HG02840 (cell line): ENCODE measurements around the gene DOC2A.

Experiments
- ATAC-seq: cut with Tn5 transposase; IDR thresholded peaks from one replicate; pipeline ENCODE4 v1.9.1; 2021; ENCODE audit warnings: mild to moderate bottlenecking, moderate library complexity, moderate number of reproducible peaks; ENCODE audit not compliant: unreplicated experiment, low FRiP score

The DOC2A gene

DNA sequence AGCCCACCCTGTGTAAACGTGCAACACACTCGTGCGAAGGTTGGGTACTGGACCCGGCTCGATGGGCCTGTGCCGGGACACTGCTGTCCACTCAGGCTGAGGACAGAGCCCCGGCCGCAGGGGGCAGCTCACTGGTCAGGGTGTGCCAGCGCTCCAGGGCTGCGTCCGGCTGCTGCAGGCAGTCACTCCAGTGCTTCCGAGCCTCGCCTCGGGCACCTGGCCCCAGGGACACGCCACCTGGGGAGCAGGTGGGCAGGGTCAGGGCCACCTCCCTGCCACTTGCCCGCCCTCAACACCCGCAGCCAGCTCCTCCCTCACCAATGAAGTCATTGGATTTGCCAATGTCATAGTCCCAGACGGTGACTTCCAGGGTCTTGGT, 4.7 kb downstream of the DOC2A start:
- no peak for ATAC-seq

DNA sequence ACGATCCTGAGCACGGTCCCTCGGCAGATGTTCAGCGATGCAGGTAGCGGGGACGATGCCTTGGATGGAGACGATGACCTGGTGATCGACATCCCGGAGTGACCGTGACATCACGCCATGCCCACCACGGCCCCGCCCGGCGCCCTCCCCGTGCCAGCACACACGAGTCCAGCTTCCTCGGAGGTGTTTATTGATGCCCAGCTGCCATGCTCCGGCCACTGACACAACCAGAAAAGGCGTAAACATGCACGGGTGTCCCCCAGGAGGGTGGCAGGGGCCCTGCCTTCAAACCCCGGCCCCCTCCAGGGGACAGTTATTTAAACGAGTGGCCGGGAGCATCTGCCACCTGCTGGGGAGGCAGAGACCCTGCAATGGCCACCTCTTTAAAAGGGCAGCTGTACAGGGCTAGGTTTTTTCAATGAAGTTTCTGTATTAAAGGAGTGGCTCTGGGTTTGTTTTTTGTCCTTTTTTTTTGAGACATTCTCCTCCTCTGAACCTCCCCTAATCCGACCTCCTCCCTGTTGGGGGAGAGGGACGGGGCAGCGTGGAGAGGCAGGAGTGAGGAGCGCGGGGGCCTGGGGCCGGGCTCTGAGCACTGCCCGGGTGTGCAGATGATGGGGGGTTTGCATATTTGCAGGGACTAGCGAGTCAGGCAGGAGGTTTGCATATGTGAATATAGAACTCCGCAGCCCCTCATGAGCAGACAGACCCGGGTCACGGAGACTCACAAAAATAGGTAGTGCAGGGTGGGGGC, 5.3 kb downstream of the DOC2A start:
- ATAC-seq, result no peak

DNA sequence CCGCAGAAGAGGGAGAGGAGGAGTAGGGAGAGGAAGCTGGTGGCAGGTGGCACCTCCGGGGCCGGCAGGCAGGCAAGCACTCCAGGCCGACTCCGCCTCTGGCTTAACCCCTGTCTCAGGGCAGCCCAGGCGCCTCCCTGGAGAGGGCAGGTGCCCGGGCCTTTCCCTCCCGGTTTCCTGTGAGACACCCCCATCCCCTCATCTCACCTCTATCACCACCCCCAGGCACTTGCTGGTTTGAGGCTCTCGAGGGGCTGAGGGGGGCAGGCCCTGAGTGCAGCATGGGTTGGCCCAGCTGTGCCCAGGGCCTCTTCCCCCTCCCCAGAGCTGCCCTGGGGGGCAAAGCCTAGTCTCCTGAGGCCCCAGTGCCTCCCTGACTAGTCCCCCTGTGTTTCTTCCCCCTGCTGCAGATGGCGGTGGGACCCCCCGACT, 6.0 kb downstream of the DOC2A start:
- ATAC-seq, result no peak

DNA sequence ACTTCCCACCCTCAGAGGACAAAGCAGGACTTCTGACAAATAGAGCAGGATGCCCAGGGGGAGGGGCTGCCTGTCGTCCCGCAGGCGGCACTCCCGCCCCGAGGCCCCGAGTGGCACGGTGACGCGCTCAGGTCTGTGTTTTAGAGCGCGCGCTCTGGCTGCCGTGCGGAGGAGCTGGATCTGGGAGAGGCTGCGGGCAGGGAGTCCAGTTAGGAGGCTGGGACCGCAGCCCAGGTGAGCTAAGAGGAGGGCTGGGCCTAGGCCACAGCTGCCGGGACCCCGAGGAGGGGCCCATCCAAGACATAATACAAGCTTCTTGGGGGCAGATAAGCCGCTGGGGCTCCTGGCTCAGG, 6.4 kb downstream of the DOC2A start:
- no peak for ATAC-seq

DNA sequence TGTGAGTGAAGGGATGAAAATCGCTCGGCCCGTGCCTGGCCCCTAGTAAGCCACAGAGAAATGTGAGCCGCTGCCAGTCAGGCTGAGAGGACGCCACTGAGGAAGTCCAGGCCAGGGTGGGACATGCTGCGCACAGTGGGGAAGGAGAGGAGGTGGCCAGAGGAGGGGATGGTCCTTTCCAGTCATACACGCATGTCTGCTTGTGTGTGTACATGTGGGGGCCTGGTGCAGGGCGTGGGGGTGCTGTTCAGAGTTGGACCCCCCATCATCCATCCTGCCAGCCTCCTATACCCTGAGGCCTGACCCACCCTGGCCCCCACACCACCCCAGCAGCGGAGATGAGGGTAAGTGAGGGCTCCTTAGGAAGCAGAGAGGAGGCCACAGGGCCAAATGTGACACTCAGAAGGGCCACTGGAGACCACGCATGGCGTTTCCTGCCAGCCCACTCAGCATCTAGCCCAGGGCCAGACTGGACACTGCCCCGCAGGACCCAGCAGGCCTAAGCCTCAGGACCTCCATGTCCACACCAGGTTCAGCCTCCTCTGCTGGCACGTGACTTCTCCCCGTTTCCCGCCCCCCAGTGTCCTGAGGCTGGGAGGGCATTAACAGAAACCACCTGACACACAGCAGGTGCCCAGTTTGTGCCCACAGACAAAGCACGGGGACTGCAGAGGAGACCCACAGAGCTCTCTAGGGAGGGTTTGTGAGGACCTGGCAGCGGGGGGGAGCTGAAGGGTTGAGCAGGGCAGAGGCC, 7.0 kb downstream of the DOC2A start:
- ATAC-seq, result no peak

DNA sequence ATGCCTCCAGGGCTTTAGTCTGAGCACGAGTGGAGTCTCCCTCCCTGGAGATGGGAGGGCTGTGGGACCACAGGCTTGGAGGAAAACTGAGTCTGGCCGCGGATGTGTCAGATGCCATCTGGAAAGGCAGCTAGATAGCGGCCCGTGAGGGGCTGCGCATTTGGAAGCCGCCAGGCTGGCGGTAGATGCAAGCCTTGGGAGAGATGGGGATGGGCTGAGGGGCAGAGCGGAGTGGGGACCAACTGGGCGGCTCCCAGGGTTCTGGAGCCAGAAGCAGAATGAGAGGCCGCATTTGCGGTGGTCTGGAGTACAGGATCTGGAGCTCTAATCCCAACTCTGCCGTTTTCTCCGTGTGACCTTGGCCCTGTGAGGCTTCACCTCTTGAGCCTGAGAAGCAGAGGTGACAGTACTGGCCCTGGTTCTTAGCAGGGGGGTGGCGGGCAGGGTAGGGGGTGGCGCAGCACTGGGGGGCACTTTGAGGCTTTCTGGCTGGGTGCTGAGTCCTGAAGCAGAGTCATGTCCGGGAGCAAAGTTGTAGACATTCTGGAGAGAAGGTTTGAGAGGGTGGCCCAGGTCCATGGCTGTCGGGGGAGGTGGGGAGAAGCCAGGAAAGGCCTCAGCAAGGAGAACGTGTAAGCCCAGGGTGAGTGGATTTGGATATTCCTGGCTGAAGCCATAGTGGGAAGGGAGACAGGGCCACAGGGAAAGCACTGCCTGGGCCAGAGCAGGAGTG, 8.0 kb downstream of the DOC2A start:
- ATAC-seq, result no peak

DNA sequence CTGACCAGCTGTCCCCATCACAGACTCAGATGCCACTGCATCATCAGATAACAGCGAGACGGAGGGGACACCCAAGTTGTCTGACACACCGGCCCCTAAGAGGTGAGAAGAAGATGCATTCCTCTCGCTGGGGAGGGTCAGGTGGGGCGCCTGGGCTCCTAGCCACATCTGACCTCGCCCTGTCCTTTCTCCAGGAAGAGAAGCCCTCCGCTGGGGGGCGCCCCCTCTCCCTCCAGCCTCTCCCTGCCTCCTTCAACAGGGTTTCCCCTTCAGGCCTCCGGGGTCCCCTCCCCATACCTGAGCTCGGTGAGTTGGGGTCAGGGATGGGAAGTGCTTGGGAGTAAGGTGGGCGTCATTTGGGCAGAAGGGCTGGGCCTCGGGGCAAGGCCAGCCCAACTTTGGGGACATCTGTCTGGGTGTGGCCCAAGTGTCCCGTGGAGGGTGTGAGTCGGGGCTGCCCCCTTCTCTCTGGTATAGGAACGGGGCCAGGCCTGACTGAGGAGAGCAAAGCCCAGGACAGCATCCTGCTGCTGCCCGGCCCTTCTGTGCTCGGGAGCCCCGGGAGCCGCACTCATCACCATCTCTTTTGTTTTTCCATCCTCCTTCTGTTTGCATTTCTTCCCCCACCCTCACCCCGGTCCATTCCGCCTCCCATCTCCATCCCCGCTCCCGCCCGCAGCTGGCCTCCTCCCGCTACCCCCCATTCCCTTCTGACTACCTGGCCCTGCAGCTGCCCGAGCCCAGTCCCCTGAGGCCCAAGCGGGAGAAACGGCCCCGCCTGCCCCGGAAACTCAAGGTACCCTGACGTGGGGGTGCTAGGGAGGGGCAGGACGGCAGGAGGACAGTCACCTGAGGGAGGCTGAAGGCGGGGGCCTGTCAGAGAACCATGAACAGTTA, 9.8 kb downstream of the DOC2A start:
- no peak for ATAC-seq

DNA sequence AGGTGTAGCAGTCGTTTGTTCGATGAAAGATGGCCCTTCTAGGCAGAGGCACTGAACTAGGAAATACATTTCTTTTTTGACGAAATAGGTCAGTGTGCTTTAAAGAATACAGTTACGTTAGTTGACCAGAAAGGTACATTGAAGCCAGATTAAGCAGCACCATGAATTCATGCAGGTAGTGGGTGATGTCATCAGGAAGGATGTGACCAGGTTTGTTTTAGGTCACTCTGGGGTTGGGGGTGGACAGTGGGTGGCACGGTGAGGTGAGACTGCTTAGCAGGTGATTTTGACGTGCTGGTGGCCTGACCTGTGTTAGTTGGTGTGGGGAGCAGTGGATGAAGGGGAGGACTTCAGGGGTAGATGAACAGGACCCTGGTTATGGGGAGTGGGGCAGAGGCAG, 11.2 kb downstream of the DOC2A start:
- ATAC-seq, result no peak

DNA sequence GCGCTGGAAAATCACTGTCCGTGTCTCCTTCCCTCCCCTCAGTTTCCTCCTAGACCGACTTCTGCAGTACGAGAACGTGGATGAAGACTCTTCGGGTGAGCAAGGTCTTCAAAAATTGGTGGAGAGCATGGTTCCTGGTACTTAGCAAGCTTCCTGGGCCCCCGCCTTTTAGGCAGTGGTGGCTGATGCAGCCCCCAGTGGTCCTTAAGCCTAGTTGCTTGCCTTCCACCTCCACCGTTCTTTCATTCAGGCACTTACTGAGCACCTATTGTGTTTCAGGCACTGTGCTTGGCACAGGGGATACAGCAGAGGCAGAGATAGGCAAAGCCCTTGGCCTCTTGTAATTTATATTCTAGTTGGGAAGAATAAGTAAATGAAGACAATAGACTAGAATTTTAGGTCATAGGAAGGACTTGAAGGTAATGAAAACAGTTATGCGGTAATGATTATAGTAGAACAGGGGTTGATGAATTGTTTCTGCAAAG, 14.0 kb downstream of the DOC2A start:
- no peak for ATAC-seq

DNA sequence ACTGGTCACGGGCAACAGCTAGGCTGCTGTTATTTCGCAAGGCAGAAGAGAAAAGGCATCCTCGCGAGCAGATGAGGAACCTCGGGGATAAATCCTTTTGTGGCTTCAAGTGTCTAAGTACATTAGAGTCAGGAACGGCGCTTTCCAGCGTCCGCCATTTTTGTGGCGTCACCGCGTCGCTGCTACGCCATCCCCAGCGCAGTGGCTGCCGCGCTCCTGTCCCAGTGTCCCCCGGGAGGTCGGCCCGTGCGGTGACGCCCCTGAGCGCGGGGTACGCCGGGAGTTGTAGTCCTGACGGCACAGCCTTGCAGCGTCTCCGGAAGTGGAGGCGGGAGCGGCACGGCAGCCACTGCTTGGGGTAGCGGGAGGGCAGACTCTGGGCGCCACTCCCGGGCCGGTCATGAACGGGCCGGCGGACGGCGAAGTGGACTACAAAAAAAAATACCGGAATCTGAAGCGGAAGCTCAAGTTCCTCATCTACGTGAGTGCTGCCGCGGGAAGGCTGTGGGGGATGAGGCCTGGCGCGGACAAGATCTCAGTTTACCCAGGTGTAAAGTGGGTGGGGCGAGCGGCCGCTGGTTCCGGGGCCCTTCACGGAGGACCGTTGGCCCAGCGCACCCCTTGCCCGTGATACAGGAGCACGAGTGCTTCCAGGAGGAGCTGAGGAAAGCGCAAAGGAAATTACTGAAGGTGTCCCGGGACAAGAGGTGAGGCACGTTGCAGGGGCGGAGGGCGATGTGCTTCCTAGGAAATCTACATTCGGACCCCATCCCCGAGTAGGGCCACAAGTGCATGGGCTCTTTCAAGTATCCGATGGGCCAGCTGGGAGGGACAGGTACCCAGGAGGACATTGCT, 14.7 kb downstream of the DOC2A start, which contains the start of gene INO80E:
Gene INO80E, plus strand, starts transcription at position 331 of the 855 bp plus-strand sequence. Its CDS starts 70 bp downstream, at position 401.
- peak; percentile 77 for ATAC-seq

DNA sequence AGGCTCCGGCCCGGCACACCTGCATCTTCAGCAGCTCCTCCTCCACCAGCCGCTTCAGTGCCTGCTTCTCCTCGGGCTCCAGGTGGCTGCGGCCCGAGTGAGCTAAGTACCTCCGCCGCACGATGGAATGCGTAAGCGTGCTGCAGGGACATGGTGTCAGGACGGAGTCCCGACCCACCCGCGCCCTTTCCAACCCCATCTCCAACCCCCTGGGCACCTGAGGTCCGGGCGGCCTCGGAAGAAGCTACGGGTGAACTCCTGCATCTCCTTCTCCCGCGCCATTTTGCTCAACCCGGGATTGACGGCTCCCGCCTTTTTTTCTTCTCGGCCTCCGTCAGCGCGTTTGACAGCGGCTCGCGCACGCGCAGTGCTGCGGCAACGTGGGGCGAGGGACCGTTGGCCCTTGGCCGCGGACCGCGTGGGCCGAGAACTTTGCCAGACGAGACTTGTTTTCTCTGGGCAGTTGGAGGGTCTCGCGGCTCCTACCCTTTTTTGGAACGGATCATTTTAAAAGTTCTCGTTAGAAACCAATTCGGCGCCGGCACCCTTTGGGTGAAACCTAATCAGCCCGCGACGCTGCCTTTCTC, 15.4 kb downstream of the DOC2A start, which contains the start of gene HIRIP3:
Gene HIRIP3, minus strand, starts transcription at position 294 of the 587 bp plus-strand sequence. Its CDS starts 12 bp downstream, at position 282.
- ATAC-seq, result peak; percentile 54

DNA sequence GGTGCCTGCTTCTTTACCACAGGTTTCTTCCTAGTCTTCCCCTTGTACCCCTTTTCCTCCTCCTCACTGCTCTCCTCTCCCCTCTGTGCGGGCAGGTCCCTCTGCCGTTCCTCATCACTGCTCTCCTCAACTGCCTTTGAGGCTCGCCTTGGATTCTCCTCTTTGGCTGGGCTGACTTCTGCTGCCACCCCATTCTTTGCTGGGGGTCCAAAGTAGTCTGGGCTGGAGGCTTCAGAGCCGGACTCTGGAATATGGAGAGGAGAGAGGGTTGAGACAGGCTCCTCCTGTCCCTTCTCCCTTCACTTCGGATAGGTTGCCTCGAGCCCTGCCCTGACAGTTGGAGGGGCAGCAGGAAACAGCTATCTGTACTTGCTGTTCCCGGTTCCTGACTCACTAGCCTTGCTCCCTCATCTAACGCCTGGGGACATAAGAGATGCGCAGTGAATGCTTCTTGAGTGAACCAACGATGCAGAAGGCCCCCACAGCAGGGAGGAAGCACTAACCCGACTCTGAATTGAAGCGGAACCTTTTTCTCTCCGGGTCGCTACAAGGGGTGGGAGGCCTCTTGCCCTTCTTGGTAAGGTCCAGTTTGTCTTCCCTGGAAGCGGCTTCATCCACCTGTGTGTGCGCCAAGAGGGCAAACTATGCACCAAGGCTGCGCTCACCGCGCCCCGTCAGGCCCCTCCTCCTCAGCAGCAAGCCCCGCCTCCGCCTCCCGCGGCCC, 16.1 kb downstream of the DOC2A start:
- peak; percentile 30 for ATAC-seq

DNA sequence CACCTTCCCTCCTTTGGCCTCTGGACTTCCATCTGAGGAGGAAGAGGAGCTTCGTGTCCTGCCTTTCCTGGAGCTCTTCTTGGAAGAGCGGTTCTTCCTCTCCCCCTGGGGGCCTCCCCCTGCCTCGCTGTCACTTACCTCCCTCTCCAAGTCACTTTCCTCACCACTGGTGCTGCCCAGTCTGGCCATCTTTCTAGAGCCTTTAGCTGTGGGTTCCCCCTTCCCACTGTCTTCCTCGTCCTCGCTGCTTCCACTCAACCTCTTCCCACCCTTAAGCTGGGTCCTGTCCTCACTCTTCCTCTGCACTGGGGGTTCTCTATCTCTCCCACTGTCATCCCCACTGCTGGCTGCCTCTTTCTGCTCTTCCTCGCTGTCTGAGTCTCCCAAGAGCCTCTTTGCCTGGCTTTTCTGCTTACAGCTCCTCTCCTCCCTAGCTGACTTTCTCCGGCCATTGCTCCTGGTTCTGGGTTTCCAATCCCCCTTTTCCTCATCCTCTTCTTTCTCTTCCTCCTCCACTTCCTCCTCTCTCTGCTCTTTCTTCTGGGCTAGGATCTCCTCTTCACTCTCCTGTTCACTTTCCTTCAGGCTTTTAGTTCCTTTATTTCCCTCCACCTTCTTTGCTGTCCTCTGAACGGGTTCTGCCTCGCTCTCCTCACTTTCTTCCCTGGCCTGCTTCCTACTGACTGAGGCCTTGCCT, 16.8 kb downstream of the DOC2A start:
- no peak for ATAC-seq

DNA sequence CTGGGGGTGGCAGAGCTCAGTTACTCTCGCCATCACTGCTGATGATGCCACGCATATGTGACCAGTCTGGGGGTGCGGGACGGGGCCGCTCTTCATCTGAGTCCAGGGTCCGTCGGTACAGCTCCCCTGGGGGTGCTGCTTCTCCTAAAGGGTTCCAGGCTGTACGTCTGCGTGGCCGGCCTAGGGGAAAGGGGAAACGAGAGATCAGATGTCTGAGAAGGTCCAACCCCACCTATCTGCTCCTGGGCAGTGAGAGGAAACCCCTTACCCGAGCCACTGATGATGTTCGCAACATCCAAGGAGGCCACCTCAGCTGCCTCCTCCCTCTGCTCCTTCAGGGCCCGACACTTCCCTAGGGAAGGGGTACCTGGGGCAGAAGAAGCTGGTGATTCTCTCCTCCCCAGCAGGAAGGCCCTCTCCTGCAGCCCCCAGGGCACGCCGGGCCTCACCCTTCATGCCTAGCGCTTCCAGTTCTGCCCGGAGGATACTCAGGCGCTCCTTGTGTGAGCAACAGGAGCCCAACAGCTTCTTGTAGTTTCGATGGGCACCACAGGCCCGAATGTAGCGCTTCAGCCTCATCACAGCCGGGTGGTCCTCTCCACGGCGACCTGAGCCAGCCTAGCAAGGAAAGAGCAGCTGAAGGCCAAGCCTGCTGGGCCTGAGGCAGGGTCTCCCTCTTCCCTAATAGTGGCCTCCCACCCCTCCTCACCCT, 17.5 kb downstream of the DOC2A start:
- ATAC-seq, result no peak

DNA sequence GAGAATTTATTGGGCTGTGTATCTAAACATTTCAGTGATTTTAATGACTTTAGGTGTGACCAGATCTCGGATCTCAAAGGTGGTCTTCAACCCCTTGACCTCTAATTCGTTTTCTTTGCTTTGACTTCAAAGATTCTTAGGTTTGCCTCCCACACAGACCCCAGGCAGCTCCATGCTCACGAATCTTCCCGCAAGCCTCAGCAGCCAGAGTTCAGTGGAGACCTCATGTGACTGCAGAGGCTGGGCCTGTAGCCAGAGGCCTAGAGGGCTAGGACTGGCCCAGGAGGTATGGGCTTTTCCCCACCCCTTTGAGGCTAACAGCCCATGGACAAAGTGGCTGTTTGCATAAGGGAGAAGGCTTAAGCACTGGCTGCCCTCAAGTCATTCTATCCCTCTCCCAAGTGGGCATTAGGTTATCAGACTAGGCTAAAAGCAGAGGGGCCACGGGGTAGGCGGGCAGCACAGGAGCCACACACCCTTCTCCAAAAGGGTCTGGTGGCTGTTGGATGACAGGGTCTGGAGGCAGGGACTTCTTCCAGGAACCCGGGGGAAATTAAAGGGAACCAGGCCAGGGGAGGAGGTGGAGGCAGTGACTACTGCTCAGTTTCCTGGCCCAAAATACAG, 18.4 kb downstream of the DOC2A start:
- ATAC-seq, result no peak

DNA sequence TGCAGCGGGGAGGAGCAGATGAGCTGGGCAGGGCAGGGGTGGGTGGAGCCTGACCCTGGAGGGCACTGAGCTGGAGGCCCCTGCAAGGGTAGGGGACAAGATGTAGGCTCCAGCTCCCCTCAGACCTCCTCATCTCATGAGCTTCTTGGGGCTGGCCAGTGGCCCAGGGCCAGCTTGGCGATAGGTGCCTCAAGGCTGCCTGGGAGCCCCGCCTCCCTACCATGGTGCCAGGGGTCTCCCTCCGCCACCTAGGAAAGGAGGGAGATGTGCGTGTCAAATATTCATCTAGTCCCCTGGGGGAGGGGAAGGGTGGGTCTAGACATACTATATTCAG, 19.3 kb downstream of the DOC2A start:
- ATAC-seq, result no peak
